ENCODE results near the gene ZNF407.

ZNF407 gene

GRCh38 chr18:74817576-74817975, 219.9 kb downstream of the ZNF407 start:
- no peak for TF ChIP-seq EZH2phosphoT487 (IDR thresholded peaks at IDR 0.05; ENCODE audit: borderline replicate concordance, low read length)
- TF ChIP-seq, protein P1, sequence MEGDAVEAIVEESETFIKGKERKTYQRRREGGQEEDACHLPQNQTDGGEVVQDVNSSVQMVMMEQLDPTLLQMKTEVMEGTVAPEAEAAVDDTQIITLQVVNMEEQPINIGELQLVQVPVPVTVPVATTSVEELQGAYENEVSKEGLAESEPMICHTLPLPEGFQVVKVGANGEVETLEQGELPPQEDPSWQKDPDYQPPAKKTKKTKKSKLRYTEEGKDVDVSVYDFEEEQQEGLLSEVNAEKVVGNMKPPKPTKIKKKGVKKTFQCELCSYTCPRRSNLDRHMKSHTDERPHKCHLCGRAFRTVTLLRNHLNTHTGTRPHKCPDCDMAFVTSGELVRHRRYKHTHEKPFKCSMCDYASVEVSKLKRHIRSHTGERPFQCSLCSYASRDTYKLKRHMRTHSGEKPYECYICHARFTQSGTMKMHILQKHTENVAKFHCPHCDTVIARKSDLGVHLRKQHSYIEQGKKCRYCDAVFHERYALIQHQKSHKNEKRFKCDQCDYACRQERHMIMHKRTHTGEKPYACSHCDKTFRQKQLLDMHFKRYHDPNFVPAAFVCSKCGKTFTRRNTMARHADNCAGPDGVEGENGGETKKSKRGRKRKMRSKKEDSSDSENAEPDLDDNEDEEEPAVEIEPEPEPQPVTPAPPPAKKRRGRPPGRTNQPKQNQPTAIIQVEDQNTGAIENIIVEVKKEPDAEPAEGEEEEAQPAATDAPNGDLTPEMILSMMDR (IDR thresholded peaks at IDR 0.05; ENCODE audit: low read depth, low read length, poor library complexity, severe bottlenecking), result no peak
- H3K79me2 ChIP-seq (ENCODE audit: control insufficient read depth, low read length), result no peaks in the 10 kb centered on the region
- H4K20me1 ChIP-seq (ENCODE audit: control insufficient read depth, insufficient read depth, low read depth, low read length), result no peaks in the 10 kb centered on the region
- H3K36me3 ChIP-seq (ENCODE audit: control insufficient read depth, low read length), result no peaks in the 10 kb centered on the region
- no peaks in the 10 kb centered on the region for H3K9me2 ChIP-seq (replicated peaks; ENCODE audit: control insufficient read depth, low read length)
- no peak overlapping the region for H3K4me3 ChIP-seq (ENCODE audit: low read length)
- H3K4me1 ChIP-seq (ENCODE audit: control insufficient read depth, low read length), result no peaks in the 10 kb centered on the region
- no peaks in the 10 kb centered on the region for H3K9me3 ChIP-seq (ENCODE audit: control insufficient read depth, insufficient read depth, low read length)
- H3K27ac ChIP-seq (ENCODE audit: low read depth, low read length), result no peak overlapping the region
- no peaks in the 10 kb centered on the region for H3F3A ChIP-seq (ENCODE audit: control insufficient read depth, insufficient read depth)
- no peak overlapping the region for H3K4me2 ChIP-seq (ENCODE audit: low read length)
- H3K27me3 ChIP-seq (ENCODE audit: control insufficient read depth, low read length), result no peaks in the 10 kb centered on the region

DNA sequence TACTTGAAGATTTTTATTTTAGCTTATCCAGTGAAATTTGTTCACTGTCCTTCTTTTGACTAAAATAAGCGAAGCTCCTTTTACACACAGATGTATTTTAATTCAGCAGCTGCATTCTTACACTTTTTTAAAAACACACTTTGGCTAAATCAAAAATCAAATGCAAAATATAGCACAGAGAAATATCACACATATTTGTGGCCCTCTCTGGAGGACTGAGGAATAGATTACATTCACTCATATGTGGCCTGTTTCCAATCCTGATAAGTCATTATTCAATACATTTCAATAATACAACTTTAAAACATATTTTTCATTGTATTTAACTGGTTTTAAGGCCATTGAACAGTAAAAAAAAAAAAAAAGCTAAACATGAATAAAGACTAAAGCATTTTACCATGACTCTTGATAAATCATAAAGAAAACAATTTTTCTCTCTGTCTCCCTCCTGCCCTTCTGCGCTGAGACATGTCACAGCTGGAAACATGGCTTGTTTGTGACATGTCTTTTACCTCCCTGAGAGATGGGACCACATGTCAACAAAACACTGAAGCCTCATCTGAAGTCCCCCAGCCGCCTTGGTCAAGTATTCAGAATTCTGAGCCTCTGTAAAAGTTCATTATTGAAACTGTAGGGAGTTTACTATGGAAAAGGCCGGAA, 221.0 kb downstream of the ZNF407 start:
- no peak overlapping the region for H3K4me2 ChIP-seq (ENCODE audit: low read length)
- no peaks in the 10 kb centered on the region for H4K20me1 ChIP-seq (ENCODE audit: control insufficient read depth, insufficient read depth, low read depth, low read length)
- no peak for TF ChIP-seq EZH2phosphoT487 (IDR thresholded peaks at IDR 0.05; ENCODE audit: borderline replicate concordance, low read length)
- TF ChIP-seq, protein P1 (IDR thresholded peaks at IDR 0.05; ENCODE audit: low read depth, low read length, poor library complexity, severe bottlenecking), result no peak
- no peaks in the 10 kb centered on the region for H3K79me2 ChIP-seq (ENCODE audit: control insufficient read depth, low read length)
- no peaks in the 10 kb centered on the region for H3K27me3 ChIP-seq (ENCODE audit: control insufficient read depth, low read length)
- H3F3A ChIP-seq (ENCODE audit: control insufficient read depth, insufficient read depth), result no peaks in the 10 kb centered on the region
- H3K4me1 ChIP-seq (ENCODE audit: control insufficient read depth, low read length), result no peaks in the 10 kb centered on the region
- no peak overlapping the region for H3K4me3 ChIP-seq (ENCODE audit: low read length)
- peaks cover 4% of the 10 kb centered on the region for H3K36me3 ChIP-seq (ENCODE audit: control insufficient read depth, low read length)
- no peaks in the 10 kb centered on the region for H3K9me3 ChIP-seq (ENCODE audit: control insufficient read depth, insufficient read depth, low read length)
- H3K27ac ChIP-seq (ENCODE audit: low read depth, low read length), result no peak overlapping the region
- no peaks in the 10 kb centered on the region for H3K9me2 ChIP-seq (replicated peaks; ENCODE audit: control insufficient read depth, low read length)

- Histone ChIP-seq H3K27me3 (ENCODE audit: control insufficient read depth, low read length) (no peaks in the 10 kb centered on the region), H3K9me2 (replicated peaks; ENCODE audit: control insufficient read depth, low read length) (no peaks in the 10 kb centered on the region), H3K79me2 (ENCODE audit: control insufficient read depth, low read length) (no peaks in the 10 kb centered on the region), H3F3A (ENCODE audit: control insufficient read depth, insufficient read depth) (no peaks in the 10 kb centered on the region), H3K4me1 (ENCODE audit: control insufficient read depth, low read length) (no peaks in the 10 kb centered on the region; the same call in 1 of the 2 replicates), H3K4me3 (ENCODE audit: low read length) (no peak overlapping the region), H3K36me3 (ENCODE audit: control insufficient read depth, low read length) (peaks cover 4% of the 10 kb centered on the region), H3K9me3 (ENCODE audit: control insufficient read depth, insufficient read depth, low read length) (no peaks in the 10 kb centered on the region), H3K27ac (ENCODE audit: low read depth, low read length) (no peak overlapping the region), H4K20me1 (ENCODE audit: control insufficient read depth, insufficient read depth, low read depth, low read length) (no peaks in the 10 kb centered on the region), H3K4me2 (ENCODE audit: low read length) (no peak overlapping the region)
- no peak for TF ChIP-seq EZH2phosphoT487 (IDR thresholded peaks at IDR 0.05; ENCODE audit: borderline replicate concordance, low read length)
- TF ChIP-seq, protein P1 (IDR thresholded peaks at IDR 0.05; ENCODE audit: low read depth, low read length, poor library complexity, severe bottlenecking), result peak; percentile 87
Measured at GRCh38 chr18:74819433-74820059, 221.9 kb downstream of the ZNF407 start.
